Measurements from ENCODE around the gene C9orf85.

DNA sequence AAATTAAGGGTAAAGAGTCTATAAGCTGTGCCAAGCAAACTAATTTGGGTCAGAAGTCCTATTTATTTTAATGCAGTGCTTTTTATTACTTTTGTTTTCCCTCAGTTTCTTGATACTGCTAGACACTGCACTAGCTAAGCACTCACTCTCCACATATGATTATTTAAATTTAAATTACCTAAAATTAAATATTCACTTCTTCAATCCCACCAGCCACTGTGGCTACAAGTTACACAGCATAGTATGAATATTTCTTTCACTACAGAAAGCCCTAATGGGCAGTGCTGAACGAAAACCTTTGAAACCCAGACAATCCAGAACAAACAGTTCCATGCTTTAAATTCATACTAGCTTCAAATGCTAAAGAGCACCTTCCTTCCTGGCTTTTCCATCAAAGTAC lies 24.1 kb upstream of the C9orf85 start:
- TF ChIP-seq, protein P1, sequence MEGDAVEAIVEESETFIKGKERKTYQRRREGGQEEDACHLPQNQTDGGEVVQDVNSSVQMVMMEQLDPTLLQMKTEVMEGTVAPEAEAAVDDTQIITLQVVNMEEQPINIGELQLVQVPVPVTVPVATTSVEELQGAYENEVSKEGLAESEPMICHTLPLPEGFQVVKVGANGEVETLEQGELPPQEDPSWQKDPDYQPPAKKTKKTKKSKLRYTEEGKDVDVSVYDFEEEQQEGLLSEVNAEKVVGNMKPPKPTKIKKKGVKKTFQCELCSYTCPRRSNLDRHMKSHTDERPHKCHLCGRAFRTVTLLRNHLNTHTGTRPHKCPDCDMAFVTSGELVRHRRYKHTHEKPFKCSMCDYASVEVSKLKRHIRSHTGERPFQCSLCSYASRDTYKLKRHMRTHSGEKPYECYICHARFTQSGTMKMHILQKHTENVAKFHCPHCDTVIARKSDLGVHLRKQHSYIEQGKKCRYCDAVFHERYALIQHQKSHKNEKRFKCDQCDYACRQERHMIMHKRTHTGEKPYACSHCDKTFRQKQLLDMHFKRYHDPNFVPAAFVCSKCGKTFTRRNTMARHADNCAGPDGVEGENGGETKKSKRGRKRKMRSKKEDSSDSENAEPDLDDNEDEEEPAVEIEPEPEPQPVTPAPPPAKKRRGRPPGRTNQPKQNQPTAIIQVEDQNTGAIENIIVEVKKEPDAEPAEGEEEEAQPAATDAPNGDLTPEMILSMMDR (IDR thresholded peaks at IDR 0.05): no peak
- TF ChIP-seq EP300 (IDR thresholded peaks at IDR 0.05) (no peak), POLR2A (IDR thresholded peaks at IDR 0.05) (no peak)
